GM18907 (cell line): ENCODE results near the gene DUSP5.

Experiments
- ATAC-seq: cut with Tn5 transposase; IDR thresholded peaks from one replicate; pipeline ENCODE4 v1.9.1; 2021; ENCODE audit warnings: mild to moderate bottlenecking, moderate library complexity; ENCODE audit not compliant: unreplicated experiment

Gene DUSP5

DNA sequence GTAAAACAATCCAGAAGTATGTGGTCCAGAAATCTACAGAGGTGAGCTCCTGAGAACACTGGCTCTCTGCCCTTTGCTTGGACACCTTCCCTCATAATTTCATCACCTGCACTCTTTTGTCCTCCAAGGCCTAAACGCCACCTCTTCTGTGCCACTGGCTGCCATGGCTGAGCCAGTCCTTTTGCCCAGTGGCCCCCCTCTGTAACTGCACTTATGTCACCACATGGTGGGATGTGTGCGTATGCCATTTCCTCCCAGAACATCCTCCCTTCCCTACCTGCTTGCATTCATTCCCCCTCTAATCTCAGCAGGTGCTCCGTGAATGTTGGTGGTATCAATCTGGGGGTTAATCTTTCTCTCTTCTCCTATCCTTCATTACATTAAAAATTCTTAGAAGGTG lies 17.3 kb upstream of the DUSP5 start:
- no peak for ATAC-seq

GRCh38 chr10:110481919-110482318 lies 15.8 kb upstream of the DUSP5 start:
- no peak for ATAC-seq

DNA sequence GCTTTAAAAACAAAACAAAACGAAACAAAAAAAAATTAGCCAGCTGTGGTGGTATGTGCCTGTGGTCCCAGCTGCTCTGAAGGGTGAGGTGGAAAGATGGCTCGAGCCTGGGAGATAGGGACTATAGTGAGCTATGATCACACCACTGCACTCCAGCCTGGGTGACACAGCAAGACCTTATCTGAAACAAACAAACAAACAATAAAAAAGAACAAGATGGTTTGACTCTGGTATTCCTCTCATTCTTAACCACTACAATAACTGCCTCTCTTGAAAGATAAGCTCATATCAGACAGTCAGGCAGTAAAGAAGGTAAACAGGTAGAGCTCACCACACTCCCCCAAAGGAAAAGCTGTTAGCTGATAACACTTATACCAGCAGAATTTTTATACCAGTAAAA lies 14.1 kb upstream of the DUSP5 start:
- ATAC-seq: no peak

- ATAC-seq: no peak
These were observed 12.2 kb upstream of the DUSP5 start for GRCh38 chr10:110485541-110485940.

GRCh38 chr10:110486680-110487410 lies 10.9 kb upstream of the DUSP5 start:
- no peak for ATAC-seq

- no peak for ATAC-seq
These were observed 10.0 kb upstream of the DUSP5 start for GRCh38 chr10:110487411-110488331.

DNA sequence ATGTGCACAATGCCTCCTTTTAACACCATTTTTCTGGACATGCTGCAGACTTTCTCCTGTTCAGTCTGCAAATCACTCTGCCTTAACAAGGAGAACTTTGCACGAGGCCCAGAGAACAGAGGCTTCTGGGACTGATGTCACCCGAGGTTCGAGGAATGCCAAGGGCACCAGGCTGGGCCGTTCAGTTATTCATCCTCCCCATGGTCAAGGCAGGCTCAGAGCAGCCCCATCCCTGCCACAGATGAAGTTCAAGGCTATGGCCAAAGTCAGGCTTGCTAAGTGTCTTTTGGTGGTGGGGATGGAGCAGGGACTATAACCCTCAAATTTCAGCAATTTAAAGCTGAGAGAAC lies 9.4 kb upstream of the DUSP5 start:
- ATAC-seq: no peak

- ATAC-seq: no peak
These were observed 8.8 kb upstream of the DUSP5 start for GRCh38 chr10:110488940-110489339.

- ATAC-seq: no peak
These were observed 7.1 kb upstream of the DUSP5 start for GRCh38 chr10:110490640-110491039.

- no peak for ATAC-seq
These were observed 6.4 kb upstream of the DUSP5 start for GRCh38 chr10:110491346-110491745.

DNA sequence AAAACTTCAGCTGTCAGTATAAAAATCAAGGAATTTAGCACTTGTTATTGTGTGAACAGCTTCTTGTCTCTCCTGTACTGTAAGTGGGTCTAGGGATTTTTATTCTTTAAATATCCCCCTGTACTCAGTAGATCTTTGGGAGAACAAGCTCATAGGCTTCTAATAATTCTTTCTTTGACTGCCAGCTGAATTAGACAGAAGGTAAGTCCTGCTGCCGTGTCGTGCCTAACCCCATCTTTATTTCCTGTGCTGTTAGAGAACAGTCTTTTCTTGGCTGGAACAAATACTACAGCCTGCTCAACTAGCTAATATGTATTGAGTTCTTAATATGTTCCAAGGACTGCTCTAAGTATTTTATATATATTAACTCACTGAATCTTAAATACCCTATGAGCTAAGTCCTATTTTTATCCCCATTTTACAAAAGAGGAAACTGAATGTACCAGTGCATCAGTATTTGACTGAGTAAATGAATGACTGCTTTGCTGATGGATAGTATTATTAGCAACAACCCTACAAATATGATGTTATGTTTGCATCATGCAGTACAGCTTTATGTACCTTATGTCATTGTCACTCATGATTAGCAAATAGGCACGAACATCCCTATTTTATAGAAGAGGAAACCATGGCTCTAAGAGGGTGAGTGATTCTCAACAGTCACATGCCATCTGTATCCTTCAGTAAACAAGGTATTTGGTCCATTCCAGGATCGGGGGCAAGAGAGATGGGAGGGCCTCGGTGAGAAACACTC lies 5.5 kb upstream of the DUSP5 start:
- ATAC-seq: peak; percentile 46

DNA sequence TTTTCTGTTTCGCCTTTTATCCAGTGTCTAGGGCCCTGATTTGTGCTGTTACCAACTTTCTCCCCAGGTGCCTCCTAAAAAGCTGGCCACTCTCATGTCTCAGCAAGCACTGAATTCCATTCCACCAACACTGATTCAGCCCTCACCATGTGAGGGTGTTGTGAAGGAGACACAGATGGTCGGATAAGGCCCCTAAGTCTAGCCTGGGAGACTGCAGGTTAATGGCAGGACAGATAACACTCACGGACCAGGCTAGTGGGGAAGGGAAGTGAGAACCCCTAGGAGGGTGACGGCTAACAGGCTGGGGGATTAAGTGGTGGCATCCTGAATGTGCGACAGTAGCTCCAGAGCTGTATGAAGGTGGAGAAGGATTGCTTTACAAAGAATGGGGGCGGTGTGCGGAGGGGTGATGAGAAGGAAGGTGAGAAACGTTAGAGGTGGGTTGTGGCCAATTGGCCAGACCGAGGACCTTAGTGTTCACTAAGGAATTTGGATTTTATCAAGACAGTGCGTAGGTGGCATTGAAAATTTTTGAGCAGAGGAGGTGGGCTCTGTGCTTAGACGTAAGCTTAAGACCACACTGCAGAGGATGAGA lies 3.8 kb upstream of the DUSP5 start:
- ATAC-seq: no peak

DNA sequence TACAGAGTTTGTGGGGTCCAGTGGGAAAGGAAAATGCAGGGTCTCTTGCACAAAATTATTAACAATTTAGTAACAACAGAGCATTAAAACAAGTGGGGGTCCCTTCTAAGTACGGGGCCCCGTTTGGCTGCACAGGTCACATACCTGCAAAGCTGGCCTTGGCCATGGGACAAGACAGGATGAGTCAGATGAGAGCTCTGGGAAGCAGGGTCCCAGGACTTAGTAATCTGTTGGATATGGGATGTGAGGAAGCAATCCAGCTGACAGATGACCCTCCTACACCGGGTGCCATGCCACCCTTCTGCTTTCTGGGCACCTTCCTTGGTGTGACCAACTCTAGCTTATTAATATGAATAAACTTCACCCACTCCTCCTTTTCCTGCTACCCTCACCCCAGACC lies 3.2 kb upstream of the DUSP5 start:
- no peak for ATAC-seq

DNA sequence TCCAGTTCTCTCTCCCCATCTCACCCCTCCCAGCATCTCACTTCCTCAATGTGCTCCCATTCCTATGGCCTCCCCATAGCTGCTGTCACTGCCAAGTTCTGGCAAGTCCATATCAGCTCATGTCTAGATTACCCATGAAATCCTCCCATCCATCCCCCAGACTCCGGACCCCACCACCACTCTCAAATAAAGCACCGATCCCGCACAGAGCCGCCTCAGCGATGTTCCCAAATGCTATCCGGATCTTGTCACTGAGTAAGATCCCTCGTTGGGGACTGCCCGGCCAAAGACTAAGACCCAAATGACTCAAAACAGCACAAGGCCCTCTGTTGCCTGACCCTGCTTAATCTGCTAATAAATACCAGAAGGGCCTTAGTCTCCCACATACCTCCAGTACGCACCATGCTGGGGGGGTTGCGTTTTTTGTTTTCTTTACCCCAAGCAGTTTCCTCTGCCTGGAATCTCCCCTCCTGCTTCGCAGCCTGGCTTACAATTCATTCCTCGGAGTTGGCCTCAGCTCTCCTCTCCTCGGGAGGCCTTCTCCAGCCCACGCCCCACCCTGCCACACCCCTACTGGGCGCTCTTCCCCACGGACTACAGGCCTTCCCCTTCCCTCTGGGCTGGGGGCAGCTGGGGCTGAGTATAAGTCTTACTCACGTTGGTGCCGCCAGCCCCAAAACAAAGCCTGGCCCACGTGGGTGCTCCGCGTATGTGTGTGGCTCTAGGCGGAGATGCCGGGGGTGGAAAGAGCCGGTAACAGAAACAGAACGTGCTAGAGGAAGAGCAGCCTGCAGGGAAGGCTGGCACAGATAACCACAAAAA lies 1.8 kb upstream of the DUSP5 start:
- ATAC-seq: no peak

GRCh38 chr10:110496553-110497437 lies 912 bp upstream of the DUSP5 start:
- ATAC-seq: no peak

DNA sequence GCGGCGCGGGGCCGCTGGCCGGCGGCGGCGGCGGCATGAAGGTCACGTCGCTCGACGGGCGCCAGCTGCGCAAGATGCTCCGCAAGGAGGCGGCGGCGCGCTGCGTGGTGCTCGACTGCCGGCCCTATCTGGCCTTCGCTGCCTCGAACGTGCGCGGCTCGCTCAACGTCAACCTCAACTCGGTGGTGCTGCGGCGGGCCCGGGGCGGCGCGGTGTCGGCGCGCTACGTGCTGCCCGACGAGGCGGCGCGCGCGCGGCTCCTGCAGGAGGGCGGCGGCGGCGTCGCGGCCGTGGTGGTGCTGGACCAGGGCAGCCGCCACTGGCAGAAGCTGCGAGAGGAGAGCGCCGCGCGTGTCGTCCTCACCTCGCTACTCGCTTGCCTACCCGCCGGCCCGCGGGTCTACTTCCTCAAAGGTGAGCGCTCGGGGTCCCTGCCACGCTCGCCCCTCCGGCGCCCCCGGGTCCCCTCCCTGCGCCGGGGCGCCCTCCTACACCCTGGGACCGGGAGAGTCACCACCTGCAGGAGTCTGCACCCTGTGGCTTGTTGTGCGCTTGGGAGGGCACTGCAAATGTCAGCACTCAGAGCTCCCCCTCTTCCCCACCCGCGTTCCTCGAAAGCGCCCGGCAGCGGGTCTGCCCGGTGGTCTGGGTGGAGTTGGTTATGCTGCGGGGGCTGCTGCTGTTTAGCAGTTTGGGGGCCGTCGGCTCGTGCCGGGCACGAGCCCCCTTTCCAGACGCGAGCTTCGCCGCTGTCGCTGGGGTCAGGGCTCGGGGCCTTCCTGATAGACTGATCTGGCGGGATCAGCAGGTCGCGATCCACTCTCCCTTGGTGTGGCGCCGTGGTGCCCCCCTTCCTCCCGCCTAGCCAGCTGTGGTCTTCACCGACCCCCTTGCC lies 627 bp downstream of the DUSP5 start:
- peak; percentile 16 for ATAC-seq

DNA sequence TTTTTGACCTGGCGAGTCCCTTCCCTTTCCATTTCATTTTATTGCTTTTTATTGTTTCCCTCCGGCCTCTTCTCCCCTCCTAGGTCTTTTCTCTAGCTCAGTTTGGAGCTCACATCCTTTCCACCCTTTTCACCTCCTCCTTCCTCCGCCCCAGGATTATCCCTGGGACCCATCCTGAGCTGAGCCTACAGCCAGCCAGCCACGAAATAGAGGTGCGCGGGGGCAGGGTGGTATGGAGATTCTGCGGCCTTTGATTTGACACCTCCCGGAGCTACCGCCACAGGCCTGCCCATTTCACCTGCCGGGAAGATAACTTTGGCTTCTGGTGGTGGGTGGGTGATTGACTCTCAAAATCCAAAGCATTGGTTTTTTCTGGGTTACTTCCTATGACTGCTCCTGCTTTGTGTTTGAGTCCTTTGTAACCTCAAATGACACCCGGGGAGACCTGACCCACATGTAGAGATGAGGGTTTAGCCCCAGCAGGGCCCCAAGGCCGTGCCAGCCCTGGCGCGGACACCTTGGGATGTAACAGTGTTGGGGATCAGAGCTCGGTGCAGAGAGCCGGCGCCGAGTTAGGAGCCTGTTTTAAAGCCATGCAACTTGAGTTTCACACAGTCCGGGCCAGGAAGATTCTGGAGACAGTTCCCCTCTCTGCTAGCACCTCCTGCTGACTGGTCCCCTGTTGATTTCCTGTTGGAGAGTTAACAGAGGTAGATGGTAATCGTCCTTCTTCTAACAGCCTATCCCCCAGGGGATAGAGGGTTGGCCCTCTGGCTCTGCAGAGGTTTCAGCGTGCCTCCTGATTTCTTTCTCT lies 1.5 kb downstream of the DUSP5 start:
- peak; percentile 25 for ATAC-seq
